Neural crest cell (in vitro differentiated cells): ENCODE results near the gene MOG. TPM values are rescaled to one million over a fixed set of nuclear protein-coding genes. Genes with fewer than 3 reads are reported as not detected.

Source experiments
- DNase-seq: peaks from one replicate; pipeline ENCODE4 v3.0.0; 2021; ENCODE audit warnings: low read depth, mixed read lengths, low spot score
- H3K27ac Mint-ChIP-seq: one replicate; pipeline ENCODE4 v1.8.0; 2021; ENCODE audit warnings: mild to moderate bottlenecking, mixed read lengths; ENCODE audit not compliant: unreplicated experiment
- H3K27me3 Mint-ChIP-seq: 2 replicates; pipeline ENCODE4 v1.8.0; 2021; ENCODE audit warnings: low read depth, mild to moderate bottlenecking, mixed read lengths
- H3K36me3 Mint-ChIP-seq: 2 replicates; pipeline ENCODE4 v1.8.0; 2021; ENCODE audit warnings: low read depth, mild to moderate bottlenecking, mixed read lengths
- H3K4me1 Mint-ChIP-seq: 2 replicates; pipeline ENCODE4 v1.8.0; 2021; ENCODE audit warnings: mixed read lengths
- H3K4me3 Mint-ChIP-seq: one replicate; pipeline ENCODE4 v1.8.0; 2021; ENCODE audit warnings: mild to moderate bottlenecking, mixed read lengths
- H3K9me3 Mint-ChIP-seq: 2 replicates; pipeline ENCODE4 v1.8.0; 2021; ENCODE audit warnings: mixed read lengths
- CTCF ChIP-seq: fragments of 200-600 bp; sonication (generic); conservative IDR thresholded peaks from 2 replicates; pipeline ENCODE4 v1.5.0; 2021; ENCODE audit warnings: antibody characterized with exemption, mild to moderate bottlenecking
- total RNA-seq: library from RNA; stranded (reverse); gene quantifications from 2 replicates; pipeline ENCODE4 v1.2.1, GENCODE V29; 2021

Gene MOG
- total RNA-seq, 1 donor from 2014 or later, result not detected

GRCh38 chr6:29710281-29710941 lies 53.5 kb downstream of the MOG start:
- Mint-ChIP-seq H3K36me3 (no peaks in the 10 kb centered on the region), H3K4me1 (no peaks in the 10 kb centered on the region), H3K9me3 (no peaks in the 10 kb centered on the region), H3K4me3 (no peak overlapping the region), H3K27ac (no peak overlapping the region), H3K27me3 (peaks cover 78% of the 10 kb centered on the region)
- TF ChIP-seq CTCF, result no peak
- no peak for DNase-seq

GRCh38 chr6:29720863-29721262 lies 64.0 kb downstream of the MOG start:
- Mint-ChIP-seq H3K36me3 (no peaks in the 10 kb centered on the region), H3K27me3 (peaks cover 66% of the 10 kb centered on the region), H3K4me3 (no peak overlapping the region), H3K9me3 (no peaks in the 10 kb centered on the region), H3K27ac (no peak overlapping the region), H3K4me1 (no peaks in the 10 kb centered on the region)
- DNase-seq, result no peak
- no peak for TF ChIP-seq CTCF

Other genes starting within 250 kb of the MOG start
- not detected in 2 replicates for gene OR12D1, start 242.2 kb upstream of the MOG start, total RNA-seq
- gene OR10C1, start 217.8 kb upstream of the MOG start, total RNA-seq, result not detected in 2 replicates
- not detected in 2 replicates for gene OR11A1, start 200.0 kb upstream of the MOG start, total RNA-seq
- not detected in 2 replicates for gene OR2H1, start 199.9 kb upstream of the MOG start, total RNA-seq
- not detected in 2 replicates for gene MAS1L, start 169.1 kb upstream of the MOG start, total RNA-seq
- not detected in 2 replicates for gene UBD, start 97.4 kb upstream of the MOG start, total RNA-seq
- gene OR2H2, start 72.0 kb upstream of the MOG start, total RNA-seq, result not detected in 2 replicates
- gene GABBR1, start 23.9 kb upstream of the MOG start, total RNA-seq, result 79.7 and 91.6 TPM in 2 replicates
- gene ZFP57, start 24.1 kb downstream of the MOG start, total RNA-seq, result not detected in 2 replicates
- 0.98 and 1.4 TPM in 2 replicates for gene HLA-F, start 66.3 kb downstream of the MOG start, total RNA-seq
- not detected in 2 replicates for gene HLA-G, start 170.7 kb downstream of the MOG start, total RNA-seq